ENCODE measurements around the gene MMP11. TPM values are rescaled to one million over a fixed set of nuclear protein-coding genes. Genes with fewer than 3 reads are reported as not detected.
A peak's percentile ranks its signal among the peaks of the same experiment; 100 is the strongest.

The MMP11 gene
- total RNA-seq, 3 donors from 2014 or later, result 2.0 to 6.3 (median 4.0) TPM

DNA sequence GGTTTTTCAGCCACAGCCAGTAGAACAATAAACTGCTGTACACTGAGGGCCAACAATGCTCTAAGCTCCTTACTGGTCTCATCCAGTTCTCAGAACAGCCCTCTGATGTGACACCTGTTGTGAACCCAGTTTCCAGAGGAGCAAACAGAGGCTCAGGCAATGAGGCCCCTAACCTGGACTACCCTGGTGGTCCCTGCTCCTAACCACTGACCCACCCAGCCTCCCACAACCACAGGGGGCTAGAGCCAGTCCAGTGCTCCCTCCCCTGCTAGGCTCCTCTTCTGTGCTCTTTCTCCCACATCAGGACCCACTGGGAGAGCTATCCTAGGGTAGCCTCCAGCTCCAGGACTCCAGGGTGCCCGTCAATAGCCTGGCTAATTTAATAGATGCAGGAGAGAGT is 10.1 kb downstream of the MMP11 start:
- H3K4me1 ChIP-seq (ENCODE audit: low read depth), result peaks cover 21% of the 10 kb centered on the region
- peak in 1 of 3 donors; percentile 19 for DNase-seq
- no peaks in the 10 kb centered on the region for H3K9me3 ChIP-seq

DNA sequence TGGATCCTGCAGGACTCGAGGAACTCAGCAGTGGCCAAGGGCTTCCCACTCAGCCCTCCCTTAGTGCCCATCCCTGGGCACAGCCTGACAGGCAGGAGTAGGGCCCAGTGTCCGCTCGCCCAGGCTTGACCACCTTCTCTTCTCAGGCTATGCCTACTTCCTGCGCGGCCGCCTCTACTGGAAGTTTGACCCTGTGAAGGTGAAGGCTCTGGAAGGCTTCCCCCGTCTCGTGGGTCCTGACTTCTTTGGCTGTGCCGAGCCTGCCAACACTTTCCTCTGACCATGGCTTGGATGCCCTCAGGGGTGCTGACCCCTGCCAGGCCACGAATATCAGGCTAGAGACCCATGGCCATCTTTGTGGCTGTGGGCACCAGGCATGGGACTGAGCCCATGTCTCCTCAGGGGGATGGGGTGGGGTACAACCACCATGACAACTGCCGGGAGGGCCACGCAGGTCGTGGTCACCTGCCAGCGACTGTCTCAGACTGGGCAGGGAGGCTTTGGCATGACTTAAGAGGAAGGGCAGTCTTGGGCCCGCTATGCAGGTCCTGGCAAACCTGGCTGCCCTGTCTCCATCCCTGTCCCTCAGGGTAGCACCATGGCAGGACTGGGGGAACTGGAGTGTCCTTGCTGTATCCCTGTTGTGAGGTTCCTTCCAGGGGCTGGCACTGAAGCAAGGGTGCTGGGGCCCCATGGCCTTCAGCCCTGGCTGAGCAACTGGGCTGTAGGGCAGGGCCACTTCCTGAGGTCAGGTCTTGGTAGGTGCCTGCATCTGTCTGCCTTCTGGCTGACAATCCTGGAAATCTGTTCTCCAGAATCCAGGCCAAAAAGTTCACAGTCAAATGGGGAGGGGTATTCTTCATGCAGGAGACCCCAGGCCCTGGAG is 10.9 kb downstream of the MMP11 start:
- Histone ChIP-seq H3K9me3 (no peaks in the 10 kb centered on the region), H3K4me3 (no peak overlapping the region), H3K36me3 (ENCODE audit: low read depth) (no peaks in the 10 kb centered on the region), H3K4me1 (ENCODE audit: low read depth) (peaks cover 29% of the 10 kb centered on the region)
- TF ChIP-seq, protein P1, sequence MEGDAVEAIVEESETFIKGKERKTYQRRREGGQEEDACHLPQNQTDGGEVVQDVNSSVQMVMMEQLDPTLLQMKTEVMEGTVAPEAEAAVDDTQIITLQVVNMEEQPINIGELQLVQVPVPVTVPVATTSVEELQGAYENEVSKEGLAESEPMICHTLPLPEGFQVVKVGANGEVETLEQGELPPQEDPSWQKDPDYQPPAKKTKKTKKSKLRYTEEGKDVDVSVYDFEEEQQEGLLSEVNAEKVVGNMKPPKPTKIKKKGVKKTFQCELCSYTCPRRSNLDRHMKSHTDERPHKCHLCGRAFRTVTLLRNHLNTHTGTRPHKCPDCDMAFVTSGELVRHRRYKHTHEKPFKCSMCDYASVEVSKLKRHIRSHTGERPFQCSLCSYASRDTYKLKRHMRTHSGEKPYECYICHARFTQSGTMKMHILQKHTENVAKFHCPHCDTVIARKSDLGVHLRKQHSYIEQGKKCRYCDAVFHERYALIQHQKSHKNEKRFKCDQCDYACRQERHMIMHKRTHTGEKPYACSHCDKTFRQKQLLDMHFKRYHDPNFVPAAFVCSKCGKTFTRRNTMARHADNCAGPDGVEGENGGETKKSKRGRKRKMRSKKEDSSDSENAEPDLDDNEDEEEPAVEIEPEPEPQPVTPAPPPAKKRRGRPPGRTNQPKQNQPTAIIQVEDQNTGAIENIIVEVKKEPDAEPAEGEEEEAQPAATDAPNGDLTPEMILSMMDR (IDR thresholded peaks at IDR 0.05), result no peak
- intact Hi-C loops (cut with DNase I, micrococcal nuclease), result no loop called here
- no peak for DNase-seq
- ATAC-seq, result no peak

More for the DNA sequence above, 10.1 kb downstream of the MMP11 start:
- intact Hi-C loops (cut with DNase I, micrococcal nuclease), result no loop called here
- no peak overlapping the region for H3K4me3 ChIP-seq
- H3K36me3 ChIP-seq (ENCODE audit: low read depth), result no peaks in the 10 kb centered on the region
- TF ChIP-seq, protein P1 (IDR thresholded peaks at IDR 0.05), result no peak
- no peak for ATAC-seq

DNA sequence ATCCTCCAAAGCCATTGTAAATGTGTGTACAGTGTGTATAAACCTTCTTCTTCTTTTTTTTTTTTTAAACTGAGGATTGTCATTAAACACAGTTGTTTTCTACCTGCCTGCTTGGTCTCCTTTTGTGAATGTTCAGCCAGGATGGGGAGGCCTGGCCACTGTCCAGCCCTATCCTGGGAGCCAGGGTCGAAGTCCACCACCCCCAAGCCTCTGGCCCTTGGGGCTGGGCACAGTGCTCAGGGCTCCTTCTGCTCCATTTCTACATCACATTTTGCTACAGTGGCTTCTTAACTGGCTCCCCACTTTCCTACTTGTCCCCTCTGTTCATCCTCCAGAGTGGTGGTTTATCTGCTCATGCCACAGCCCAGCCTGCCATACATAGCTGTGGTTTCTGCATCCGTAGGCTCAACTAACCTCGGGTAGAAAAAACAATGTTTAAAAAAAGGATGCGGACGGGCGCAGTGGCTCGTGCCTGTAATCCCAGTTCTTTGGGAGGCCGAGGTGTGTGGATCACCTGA is 11.6 kb downstream of the MMP11 start:
- peaks cover 30% of the 10 kb centered on the region for H3K4me1 ChIP-seq (ENCODE audit: low read depth)
- H3K9me3 ChIP-seq, result no peaks in the 10 kb centered on the region
- H3K36me3 ChIP-seq (ENCODE audit: low read depth), result no peaks in the 10 kb centered on the region
- ATAC-seq, result peak; percentile 12
- no peak overlapping the region for H3K4me3 ChIP-seq
- intact Hi-C loops (cut with DNase I, micrococcal nuclease), result no loop called here
- TF ChIP-seq, protein P1 (IDR thresholded peaks at IDR 0.05), result no peak
- DNase-seq, result peak in 2 of 3 donors; percentile 71 to 78

DNA sequence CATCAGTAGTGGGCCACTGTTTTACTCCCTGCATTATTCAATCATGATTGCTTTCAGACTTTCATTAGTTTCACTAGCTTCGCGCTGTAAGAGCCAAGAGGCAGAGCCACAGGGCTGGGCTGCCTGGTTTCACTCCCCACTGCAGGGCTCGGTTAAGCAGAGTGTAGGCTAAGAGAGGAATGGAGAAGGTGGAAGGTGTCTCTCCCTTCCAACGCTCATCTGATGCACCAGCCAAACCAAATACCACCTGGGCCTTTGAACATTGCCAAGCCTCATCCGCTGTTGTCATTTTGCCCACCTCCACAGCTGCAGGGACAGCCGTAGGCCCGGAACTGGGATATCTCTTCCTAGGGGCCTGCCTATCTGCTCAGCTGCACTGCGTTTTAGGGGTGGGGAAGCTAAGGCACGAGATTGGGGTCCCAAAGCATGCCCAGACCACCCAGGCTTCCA is 13.6 kb downstream of the MMP11 start:
- Histone ChIP-seq H3K4me3 (no peak overlapping the region), H3K9me3 (no peaks in the 10 kb centered on the region), H3K4me1 (ENCODE audit: low read depth) (peaks cover 30% of the 10 kb centered on the region), H3K36me3 (ENCODE audit: low read depth) (no peaks in the 10 kb centered on the region)
- TF ChIP-seq, protein P1 (IDR thresholded peaks at IDR 0.05), result no peak
- intact Hi-C loops (cut with DNase I, micrococcal nuclease), result no loop called here
- DNase-seq (no peak), ATAC-seq (no peak)

DNA sequence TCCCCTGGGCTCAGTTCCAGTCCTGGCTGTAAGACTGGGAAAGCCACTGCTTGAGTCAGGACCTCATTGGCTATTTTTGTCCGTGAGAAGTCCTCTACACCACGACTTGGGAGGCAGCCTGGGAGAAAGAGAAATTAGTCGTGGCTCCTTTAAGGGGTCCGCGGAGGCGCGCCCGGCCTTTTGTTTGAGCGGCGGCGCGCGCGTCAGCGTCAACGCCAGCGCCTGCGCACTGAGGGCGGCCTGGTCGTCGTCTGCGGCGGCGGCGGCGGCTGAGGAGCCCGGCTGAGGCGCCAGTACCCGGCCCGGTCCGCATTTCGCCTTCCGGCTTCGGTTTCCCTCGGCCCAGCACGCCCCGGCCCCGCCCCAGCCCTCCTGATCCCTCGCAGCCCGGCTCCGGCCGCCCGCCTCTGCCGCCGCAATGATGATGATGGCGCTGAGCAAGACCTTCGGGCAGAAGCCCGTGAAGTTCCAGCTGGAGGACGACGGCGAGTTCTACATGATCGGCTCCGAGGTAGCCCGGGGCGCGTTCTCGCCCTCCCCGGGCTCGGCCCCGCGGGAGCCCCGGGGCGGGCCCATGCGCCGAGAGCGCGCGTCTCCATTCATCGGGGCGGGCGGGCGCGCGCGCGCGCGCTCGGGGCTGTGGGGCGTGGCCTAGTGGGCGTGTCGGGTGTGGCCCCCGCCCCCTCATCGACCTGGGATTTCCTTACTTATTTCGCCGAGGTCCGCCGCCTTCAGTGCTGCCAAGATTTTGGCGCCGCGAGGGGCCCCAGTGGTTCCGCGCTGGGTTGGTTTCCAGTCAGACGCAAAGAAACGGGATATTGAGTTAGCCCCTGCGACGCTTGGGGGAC is 14.3 kb downstream of the MMP11 start, which contains the start of gene SMARCB1:
TSS of gene SMARCB1 (plus strand) at position 215 of the 848 bp plus-strand sequence. CDS start at position 419, 204 bp downstream.
- TF ChIP-seq, protein P1 (IDR thresholded peaks at IDR 0.05), result no peak
- H3K4me1 ChIP-seq (ENCODE audit: low read depth), result peaks cover 30% of the 10 kb centered on the region
- H3K36me3 ChIP-seq (ENCODE audit: low read depth), result no peaks in the 10 kb centered on the region
- H3K4me3 ChIP-seq, result peak within 1 kb of the TSS; percentile 86
- no peaks in the 10 kb centered on the region for H3K9me3 ChIP-seq
- intact Hi-C loops (cut with DNase I, micrococcal nuclease), result no loop called here
- ATAC-seq (peak; percentile 98), DNase-seq (peak; percentile 91 to 95 (median 94))
